Globus pallidus (tissue), 1 donor: ENCODE data around the gene PLXNB2.

Experiments used
- DNase-seq: peaks from one replicate; pipeline ENCODE4 v3.0.0-alpha.2; 2015; ENCODE audit warnings: low spot score

PLXNB2 gene

DNA sequence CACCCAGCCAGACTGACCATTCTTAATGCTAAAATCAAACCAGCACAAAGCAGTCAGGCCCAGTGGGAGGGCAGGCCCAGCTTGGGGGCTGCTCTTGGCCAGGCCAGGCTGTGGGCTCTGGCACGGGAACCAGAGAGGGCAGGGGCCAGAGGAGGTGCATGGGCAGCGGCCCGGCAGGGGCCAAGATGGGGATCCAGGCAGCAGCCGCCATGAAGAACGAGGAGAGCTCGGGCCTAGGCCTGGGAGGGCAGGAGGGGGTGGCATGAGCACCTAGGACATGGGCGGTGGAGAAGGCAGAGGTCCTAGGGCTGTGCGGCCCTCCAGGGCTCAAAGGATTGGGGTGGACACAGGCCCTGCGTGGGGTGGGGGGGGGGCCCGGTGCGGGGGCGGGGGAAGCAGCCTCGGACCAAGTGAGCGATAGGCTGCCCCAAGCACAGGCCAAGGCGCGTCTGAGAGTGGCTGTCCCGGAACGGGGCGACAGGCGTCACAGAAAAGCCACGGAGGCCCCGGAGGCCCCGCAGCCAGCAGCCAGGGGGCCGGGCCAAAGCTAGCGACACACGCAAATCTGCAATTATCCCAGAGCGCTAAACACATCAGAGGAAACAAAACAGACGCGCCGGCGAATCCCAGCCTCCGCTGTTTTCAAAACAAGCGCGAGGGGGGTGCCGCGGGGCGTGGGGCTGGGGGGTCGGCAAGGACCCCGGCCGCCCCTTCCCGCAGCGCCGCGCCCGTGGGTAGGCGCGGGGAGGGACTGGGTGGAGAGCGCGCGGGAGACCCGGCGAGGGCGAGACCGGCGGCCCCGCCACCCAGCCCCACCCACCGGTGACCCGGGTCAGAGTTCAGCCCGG, 8.3 kb downstream of the PLXNB2 start:
- DNase-seq = peak; percentile 17

DNA sequence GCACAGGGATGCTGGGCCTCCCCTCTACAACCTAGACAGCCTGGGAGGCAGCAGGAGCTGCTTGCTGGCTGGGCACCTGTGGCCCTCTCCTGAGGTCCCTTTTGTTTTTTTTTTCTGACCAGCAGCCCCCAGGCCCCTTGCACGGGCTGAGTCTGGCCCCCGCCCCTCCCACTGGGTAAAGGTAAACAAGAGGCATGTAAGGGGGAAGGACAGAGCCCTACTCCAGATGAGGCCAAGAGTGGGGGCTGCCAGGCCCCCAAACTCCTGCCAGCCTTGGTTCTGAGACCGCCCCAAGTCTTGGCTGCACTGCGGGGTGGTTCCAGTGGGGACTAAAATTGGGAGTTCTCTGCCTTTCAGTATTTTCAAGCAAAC, 9.2 kb downstream of the PLXNB2 start:
- no peak for DNase-seq

DNA sequence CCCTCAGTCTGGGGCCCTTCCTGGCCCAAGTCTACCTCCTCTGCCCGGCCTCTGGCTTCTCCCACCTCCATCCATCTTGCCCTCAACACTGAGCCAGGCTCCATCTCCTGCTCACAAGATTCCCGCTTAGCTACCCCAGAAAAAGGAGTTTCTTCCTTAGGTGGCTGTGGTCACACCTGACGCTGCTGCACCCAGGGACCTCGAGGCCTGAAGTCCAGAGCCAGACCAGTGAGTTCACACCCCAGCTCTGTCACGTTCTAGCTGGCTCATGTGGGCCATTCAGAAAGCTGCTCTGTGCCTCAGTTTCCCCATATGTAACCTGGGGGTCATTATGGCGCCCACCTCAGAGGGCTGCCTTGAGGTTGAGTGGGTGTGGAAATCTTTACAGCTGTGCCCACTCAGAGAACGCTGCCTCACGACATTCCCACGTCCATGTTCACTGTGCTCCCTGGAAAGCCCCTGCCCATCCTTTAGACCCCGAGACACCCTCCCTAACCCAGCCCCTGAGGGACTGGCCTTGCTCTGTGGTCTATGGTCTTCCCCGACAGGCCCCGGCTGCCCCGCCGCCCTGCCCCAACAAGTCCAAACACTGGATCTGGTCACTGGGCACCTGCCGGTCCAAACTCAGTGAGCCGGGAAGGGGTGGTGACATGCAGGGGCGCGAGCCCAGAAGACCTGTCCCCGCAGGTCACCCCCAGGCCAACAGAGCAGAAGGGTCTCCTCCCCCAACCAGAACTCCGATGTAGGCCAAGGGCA, 9.8 kb downstream of the PLXNB2 start:
- DNase-seq = no peak

DNA sequence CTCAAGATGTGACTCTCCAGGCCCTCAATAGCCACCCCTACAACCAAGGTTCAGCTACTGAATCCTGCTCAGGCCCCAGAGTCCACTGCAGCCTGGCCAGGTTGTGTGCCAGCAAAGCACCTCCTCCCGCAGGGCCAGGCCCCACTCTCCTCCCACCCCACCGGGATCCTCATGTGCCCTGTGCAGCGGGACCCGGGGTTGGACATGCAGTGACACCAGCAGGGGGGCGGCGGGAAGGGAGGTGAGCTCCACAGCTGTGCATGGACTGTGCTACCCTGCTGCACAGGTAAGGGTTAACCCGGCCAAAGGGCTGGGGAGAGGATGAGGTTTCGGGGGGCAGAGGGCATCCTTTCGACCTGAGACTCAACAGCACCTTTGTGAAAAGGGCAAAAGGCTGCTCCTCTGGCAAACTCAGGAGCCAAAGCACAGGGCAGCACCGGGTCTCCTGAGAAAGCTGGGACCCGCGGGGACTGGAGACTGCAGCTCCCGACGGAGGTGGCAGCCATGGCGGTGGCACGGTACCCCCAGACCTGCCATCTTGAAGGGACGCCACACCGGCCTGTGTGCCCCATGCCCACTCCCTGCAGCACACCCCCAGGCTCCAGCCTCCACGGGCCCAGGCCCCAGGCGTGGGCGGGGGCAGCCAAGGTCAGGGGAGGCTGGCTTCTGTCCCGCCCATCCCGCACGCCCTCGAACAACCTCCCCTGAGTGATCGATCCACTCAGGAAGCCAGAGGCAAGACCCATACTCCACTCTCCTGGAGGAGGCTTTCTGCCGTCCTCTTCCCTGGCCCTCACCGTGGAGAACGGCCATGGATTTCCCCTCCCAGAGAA, 10.6 kb downstream of the PLXNB2 start:
- DNase-seq = no peak

DNA sequence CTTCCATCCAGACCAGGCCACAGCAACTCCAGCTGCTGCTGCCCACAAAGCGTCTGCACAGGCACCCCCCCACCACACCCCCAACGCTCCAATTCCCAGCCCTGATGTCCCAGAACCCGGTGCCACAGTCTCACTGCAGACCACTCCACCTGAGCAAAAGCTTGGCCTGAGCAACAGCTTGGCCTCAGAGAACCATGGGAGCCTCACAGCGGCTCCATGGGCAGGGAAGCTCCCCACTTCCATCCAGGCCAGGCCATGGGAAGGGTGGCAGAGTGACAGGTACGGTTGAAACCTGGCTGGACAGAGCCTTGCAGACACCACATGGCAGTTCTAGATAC, 13.2 kb downstream of the PLXNB2 start:
- no peak for DNase-seq

DNA sequence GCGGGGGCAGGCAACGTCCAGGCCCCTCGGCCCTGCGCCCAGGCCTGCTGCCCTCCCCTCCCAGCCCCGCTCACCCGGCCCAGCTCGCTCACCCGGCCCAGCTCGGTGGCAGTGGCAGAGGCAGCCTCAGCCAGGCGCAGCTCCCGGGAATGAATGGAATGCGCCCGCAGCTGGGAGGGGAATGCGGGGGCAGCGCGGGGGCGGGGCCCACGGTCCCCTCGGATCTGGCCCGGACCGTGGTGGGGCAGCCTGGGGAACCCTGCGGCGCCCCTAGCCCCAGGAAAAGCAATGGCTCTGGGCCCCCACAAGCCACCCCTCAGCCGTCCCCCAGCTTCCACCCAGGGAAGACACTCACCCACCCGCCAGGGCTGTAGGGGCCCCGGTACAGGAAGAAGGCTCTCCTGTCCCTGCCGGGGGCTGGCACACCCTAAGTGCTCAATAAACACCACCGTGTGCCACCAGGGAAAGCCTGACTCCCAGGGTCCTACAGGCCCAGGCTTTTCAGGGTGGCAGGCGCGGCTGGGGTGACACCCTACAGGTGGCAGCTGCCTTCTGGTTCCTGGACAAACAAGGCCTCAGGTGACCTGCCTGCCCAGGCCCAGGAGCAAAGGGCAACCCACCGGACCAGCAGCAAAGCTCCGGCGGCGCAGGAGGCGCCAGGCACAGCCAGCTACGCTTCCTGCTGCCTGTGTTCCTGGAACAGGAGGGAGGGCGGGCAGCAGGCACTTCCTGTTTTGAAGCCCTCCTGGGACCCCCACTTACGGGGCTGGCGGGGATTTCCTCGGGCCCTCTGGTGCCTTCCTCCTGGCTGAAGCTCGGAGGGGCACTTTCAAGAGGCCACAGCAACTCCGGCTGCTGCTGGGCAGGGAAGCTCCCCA, 13.8 kb downstream of the PLXNB2 start:
- no peak for DNase-seq

DNA sequence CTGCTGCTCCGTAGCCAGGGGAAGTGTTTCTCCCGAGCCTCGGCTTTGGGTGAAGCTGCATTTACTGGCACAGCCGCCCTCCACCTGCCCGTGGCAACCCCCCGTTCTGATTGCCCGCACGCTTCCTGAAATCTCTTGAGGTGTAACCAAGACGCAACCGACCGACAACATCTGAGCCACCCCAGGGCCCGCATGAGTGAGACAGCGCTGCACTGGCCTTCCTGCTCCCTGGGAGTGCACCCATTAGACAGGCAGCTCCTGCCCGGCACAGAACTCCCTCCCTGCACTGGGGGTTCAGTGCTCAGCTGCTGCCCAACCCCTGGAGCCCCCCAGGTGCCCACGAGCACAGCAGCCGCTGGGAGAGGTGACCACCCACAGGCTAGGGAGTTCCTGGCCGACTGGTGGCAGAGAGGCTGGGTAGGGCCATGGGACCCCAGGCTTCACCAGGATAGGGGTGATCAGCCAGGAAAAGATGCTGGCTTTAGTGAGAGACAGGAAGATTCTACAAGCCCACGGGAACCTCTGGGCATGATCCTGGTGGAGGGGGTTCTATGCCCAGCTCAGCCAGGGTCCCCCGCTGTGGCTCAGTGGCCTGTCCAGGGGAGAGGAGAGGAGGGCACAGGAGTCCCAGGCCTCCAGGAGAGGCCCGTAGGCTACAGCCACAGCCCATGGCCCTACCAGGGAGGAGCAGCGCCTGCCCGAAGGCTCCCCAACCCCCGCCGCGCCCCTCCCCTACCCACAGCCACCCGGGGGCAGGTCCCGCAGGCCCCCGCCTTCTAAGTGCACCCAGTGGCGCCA, 14.6 kb downstream of the PLXNB2 start:
- no peak for DNase-seq

DNA sequence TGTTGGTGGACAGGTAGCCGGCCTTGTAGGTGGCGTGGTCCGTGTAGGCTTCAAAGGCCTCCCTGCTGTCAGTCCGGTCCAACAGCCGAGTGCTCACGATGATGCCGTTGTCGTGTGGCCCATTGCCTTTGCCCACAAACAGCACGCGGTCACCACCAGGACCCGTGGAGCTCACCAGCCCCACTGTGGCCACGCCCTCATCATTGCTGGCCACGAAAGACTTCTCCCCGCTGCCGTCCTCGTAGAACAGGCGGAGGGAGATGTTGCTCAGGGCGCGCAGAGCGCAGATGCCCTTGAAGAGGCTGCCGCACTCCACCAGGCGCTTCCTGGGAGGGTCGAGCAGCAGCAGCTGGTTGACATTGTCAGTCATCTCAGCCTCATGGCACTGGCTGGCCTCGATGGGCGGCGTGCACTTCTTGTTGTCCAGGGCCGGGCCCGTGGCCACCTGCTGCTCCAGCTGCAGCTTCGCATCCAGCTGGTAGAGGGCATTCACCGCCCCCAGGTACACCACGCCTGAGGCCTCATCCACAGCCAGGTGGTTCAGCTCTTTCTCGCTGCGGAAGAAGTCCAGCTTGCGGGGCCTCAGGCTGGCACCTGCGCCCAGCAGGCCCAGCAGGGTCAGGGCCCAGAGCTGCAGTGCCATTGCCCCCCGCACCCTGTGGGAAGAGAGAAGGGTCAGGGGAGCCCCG, 17.4 kb downstream of the PLXNB2 start:
- DNase-seq = no peak

DNA sequence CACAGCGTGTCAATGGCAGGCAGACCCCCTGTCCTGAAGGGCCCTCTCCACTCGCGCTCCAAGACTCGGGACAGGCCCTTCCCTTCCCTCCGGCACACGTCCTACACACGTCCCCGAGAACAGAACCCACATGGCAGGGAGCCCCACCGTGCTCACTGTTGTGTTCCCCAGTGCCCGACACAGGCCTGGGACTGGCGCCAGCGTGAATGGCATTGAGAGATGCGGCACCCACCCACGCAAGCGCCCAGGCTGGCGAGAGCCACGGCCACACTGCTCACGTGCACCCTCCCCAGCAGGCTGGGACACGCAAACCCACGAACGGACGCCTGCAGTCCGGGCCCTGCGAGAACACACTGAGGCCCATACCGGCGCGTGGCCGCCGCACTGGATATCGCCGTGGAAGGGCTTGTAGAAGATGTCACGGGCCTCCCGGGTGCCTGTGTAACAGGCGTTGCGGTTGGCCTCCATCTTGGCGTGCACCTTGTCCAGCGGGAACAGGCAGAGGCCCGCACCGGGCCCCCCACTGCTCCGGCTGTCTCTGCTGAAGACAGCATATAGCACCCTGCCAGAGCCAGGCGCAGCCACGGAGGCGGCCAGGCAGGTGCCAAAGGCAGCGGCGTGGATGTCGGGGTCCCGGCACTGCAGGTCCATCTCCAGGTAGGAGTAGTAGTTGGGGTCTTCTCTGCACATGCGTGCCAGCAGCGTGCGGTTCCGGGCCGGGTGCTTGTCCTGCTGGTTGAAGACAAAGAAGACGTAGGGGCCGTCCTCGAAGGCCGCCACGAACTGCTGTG, 18.1 kb downstream of the PLXNB2 start:
- no peak for DNase-seq

DNA sequence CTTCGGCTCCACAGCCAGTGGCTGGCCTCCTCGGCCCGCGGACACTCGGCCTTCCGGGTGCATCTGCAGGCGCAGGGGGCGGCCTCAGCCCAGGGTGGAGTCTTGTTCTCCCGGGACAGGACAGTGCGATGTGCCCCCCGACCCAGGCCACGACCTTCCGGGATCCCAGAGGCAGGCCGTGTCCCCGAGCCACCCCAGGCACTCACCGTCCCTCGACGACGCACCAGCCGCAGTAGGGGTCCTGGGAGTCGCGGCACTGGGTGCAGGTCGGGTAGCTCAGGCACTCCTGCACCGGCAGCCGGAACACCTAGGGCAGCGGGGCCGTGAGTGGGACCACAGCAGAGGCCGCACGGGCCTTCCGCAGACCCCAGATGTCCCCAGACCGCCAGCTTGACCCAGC, 19.7 kb downstream of the PLXNB2 start:
- DNase-seq = no peak

DNA sequence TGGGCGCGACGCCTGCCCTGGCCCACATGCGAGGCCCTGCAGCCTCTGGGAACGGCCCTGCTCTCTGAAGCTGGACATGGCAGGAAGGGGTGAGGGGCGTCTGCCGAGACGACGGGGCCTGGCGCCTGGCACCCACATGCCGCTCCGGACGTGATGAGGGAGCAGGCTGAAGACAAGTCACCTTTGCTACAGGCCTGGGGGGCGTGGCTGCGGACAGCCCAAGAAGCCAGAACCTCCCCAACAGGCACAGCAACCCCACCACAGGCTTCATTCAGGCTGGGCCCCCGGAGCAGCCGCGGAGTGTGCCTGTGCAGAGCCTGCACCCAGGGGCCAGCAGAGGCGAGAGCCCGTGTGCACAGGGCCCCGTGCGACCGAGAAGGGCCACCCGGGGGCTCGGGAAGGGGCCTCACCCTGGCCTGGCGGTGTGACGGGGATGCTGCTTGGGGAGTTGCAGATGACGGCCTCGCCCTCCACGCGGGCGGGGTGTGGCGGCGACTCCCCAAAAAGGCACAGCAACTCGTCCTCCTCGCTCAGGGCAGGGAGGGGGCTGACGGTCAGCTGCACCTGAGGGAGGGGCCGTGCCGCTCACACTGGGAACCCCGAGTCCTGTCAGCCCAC, 20.6 kb downstream of the PLXNB2 start:
- no peak for DNase-seq

DNA sequence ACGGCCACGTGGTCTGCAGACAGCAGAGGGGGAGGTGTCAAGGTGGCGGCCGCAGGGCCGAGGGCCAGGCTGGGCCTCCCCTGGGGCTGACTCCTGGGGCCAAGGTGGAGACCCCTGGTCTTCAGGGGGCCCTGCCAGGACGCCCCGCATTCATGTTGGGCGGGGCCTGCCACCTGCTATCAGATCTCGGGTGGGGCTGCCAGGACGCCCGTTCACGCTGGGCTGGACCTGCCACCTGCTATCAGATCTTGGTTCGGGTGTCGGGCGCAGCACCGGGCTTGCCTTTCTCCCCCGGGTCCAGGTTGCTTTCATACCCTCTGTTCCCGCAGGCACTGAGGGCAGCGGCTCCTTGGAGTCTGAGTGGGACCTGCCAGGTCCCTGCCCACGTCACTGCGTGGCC, 21.2 kb downstream of the PLXNB2 start:
- DNase-seq = no peak

DNA sequence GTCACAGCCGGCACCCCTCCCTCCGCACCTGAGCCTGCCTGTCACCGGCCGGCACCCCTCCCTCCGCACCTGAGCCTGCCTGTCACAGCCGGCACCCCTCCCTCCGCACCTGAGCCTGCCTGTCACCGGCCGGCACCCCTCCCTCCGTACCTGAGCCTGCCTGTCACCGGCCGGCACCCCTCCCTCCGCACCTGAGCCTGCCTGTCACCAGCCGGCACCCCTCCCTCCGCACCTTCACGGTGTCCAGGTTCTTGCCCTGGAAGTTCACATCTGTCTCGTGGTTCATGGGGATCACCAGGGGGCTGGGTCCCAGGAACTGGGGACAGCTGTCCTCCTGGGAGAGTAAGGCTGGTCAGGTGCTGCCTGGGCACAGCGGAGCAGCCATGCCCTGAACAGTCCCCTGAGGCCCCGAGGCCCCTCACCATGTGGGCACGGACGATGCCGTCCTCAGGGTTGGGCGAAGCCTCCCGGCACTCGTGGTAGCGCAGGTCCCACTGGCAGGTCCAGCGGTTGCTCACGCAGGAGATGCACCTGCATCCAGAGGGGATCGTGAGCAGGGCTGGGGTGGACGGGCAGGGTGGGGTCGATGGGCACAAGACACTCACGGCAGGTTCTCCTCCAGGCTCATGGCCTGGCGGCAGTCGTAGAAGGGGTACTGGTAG, 21.7 kb downstream of the PLXNB2 start:
- DNase-seq = no peak

DNA sequence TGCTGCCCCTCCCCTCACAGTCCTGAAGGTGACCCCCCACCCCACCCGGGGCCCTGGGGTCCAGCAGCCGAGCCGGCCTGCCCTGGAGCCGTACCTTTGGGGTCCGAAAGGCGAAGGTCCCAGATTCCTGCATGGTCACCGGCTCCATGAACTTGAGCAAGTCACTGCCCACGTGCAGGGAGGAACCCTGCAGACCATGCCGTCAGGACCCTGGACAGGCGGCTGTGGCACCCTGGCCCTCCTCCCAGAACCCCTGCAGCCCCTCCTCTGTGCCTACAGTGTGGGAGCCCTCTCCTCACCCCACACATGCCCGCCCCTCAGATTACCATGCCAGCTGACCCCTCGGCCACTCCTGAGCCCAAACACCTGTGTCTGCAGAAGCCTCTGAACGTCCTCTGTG, 23.0 kb downstream of the PLXNB2 start:
- DNase-seq = no peak

DNA sequence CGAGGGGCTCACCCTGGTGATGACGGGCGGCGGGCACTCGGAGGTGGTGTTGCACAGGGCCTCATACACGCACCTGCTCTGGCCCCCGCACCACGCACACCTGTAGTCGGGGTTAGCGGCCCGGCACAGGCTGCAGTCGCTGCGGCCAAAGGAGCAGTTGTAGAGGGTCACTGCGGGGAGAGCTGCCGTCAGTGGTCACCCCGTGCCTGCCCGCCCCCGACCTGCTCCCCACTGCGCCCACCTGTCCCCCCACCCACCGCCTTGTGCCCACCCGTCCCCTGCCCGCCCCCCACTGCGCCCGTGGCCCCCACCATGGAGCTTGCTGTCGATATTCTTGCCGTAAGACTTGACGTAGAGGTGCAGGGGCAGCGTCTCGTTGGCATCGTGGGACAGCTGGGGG, 23.6 kb downstream of the PLXNB2 start:
- DNase-seq = no peak

DNA sequence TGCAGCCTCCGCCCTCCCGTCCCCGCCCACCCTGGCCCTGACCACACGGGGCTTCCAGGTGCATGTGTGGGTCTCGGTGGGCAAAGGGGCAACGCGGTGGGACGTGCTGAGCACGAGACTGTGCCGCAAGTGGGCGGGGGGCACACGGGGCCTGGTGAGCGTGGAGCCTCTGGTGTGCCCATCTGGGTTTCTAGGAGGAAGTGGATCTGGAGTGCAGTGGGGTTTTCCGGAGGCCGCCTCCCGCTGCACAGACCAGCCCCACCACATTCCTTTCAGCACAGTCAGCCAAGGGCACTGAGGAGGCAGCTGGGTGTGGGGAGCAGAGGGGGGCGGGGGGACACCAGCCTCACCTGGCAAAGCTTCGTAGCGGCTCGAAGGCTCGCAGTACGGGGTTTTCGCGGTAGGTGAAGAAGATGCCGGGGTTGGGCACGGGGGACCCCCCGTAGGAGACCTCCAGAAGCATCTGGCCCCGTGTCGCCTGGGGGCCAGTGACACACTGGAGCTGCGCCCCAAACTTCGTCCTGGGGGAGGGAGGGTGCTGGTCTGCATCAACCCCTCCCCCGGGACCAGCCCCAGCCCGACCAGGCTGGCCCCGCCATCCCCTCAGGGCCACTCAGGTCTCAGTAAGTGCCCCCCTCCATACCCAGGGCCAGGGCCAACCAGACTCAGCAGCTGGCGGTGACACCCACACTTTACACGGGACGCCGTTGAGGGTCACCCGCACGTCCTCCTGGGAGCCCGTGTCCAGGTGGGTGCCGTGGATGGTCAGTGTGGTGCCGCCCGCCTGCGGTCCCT, 24.9 kb downstream of the PLXNB2 start:
- DNase-seq = no peak

DNA sequence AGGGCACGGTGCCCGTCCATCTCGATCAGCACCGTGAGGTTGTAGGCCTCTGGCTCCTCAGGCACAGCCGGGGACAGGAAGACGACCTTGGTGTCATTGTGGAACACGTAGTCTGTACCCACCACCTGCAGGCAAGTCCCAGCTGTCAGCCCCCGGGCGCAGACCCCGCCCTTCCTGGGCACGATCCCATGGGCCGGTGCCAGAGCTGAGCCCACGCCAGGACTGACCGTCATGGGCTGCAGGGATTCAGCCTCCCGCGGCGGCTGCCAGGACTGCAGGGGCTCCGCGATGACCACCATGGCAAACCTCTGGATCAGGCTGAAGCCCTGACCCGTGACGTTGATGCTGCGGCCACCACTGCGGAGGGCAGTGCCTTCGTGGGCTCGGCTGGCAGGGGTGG, 25.5 kb downstream of the PLXNB2 start:
- no peak for DNase-seq

DNA sequence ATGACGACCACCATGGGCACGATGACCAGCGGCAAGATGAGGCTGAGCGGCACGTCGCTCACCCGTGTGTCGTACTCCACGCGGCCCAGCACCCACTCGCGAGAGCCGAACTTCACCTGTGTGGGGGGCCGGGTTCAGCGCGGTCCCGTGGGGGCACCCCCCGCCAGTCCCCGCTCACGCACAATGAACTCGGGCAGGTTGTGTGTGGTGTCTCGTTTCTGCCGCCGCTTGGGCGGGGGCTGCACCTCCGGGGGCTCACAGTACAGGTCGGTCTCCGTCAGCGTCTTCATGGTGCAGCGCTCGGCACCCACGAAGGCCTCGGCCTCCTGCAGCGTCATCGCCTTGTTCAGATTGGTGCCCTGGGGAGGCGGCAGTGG, 26.1 kb downstream of the PLXNB2 start:
- DNase-seq = no peak
